ENCODE measurements around the gene POU6F2.

POU6F2 gene

GRCh38 chr7:39421661-39422060 is 444.0 kb downstream of the POU6F2 start:
- in situ Hi-C loops (cut with MboI; ENCODE audit: low pct_unique_long_range_greater_than_20kb, low sequenced_read_pairs, unreplicated experiment), result no loop called here
- no peak for DNase-seq (ENCODE audit: low spot score)
- no peak for TF ChIP-seq CTCF (IDR thresholded peaks at IDR 0.05; ENCODE audit: extremely low read depth, insufficient read depth, missing control alignments)

DNA sequence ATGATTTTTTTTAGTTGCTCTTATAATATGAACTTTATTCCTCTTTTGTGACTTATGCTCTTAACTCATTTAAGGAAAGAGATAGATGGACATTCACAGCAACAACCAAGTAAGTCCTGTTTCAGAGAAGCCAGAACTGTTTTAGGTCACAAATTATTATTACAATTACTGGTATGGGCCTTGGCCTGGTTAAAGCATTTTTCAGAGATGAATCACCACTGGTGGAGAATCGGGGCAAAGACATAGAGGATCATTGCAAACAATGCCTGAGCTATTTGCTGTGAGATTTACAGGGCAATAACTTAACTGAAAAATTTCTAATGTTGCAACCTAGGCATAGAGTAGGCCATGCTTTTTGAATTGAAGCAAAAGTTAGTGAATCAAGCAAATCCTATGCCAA is 450.5 kb downstream of the POU6F2 start:
- no peak for TF ChIP-seq CTCF (IDR thresholded peaks at IDR 0.05; ENCODE audit: extremely low read depth, insufficient read depth, missing control alignments)
- DNase-seq (ENCODE audit: low spot score), result no peak
- in situ Hi-C loops (cut with MboI; ENCODE audit: low pct_unique_long_range_greater_than_20kb, low sequenced_read_pairs, unreplicated experiment), result no loop called here

DNA sequence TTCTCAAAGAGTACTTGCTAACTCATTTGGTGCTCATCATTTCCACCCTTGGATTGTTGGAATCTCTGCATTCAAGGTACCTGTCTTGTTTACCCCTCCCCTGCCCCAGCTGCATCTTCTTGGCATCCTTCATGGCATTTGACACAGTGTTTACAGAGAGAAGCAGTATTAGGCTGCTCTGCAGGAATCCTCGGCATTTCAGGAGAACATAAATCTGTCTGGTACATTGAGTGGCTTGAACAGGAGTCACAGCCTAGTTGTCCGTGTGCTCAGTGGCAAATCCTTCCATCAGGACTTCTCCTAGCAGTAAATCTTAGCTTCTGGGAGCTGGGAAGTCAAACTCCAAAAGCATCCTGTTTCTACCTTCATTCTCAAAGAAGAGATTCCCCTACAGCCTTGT is 451.7 kb downstream of the POU6F2 start:
- DNase-seq (ENCODE audit: low spot score), result no peak
- TF ChIP-seq CTCF (IDR thresholded peaks at IDR 0.05; ENCODE audit: extremely low read depth, insufficient read depth, missing control alignments), result no peak

DNA sequence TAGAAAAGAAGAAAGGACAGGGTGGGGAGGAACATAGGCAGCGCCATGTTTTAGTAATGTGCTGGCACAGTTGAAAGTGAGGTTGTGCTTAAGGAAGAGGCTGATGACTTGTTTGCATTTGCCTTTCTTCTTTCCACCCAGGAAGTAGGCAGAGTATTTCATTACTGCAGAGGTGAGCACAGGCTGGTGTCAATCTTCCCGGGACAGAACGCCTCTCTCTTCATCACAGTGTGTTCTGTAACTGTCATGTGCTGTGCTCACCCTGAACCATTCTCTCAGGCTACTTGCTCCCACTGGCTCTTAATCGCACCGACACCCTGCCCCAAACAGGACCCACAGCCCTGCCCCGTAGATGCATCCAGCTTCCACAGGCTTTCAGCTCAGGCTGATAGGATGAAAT is 452.7 kb downstream of the POU6F2 start:
- in situ Hi-C loops (cut with MboI; ENCODE audit: low pct_unique_long_range_greater_than_20kb, low sequenced_read_pairs, unreplicated experiment), result no loop called here
- DNase-seq (ENCODE audit: low spot score), result no peak
- no peak for TF ChIP-seq CTCF (IDR thresholded peaks at IDR 0.05; ENCODE audit: extremely low read depth, insufficient read depth, missing control alignments)

More for the DNA sequence above, 451.7 kb downstream of the POU6F2 start:
- in situ Hi-C loops (cut with MboI; ENCODE audit: low pct_unique_long_range_greater_than_20kb, low sequenced_read_pairs, unreplicated experiment), result no loop called here

GRCh38 chr7:39430909-39431641 is 453.4 kb downstream of the POU6F2 start:
- TF ChIP-seq CTCF (IDR thresholded peaks at IDR 0.05; ENCODE audit: extremely low read depth, insufficient read depth, missing control alignments), result no peak
- in situ Hi-C loops (cut with MboI; ENCODE audit: low pct_unique_long_range_greater_than_20kb, low sequenced_read_pairs, unreplicated experiment), result no loop called here
- no peak for DNase-seq (ENCODE audit: low spot score)

DNA sequence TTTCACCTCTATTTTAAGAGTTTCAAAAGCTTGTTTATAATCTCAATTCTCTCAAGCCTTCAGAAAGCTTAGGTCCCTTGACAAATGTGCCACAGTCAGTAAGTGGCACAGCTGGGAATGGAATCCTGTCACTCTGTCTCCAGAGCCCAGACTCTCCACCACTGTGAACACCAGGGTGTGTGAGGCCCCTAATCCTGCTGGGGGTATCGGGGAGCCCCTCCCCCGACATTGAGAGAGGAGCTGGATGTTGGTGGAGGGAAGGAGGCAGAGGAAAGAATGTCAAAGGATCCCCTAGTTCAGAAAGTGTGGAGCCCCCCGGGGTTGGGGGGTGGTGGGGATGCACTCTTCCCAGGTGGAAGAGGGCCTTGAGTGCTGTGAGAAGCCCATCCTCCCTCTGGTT is 454.7 kb downstream of the POU6F2 start:
- no peak for TF ChIP-seq CTCF (IDR thresholded peaks at IDR 0.05; ENCODE audit: extremely low read depth, insufficient read depth, missing control alignments)
- no peak for DNase-seq (ENCODE audit: low spot score)
- in situ Hi-C loops (cut with MboI; ENCODE audit: low pct_unique_long_range_greater_than_20kb, low sequenced_read_pairs, unreplicated experiment), result no loop called here
